Ecto neural progenitor cell (in vitro differentiated cells): ENCODE data around the gene CYGB.
"Not testable (repeated sequence)": the region's sequence is repeated elsewhere in the genome, so short reads cannot be mapped to it uniquely, and the experiment has no call there.

Source experiments
- DNase-seq: peaks from one replicate; pipeline ENCODE4 v3.0.0-alpha.2; 2018; ENCODE audit warnings: low spot score

Gene CYGB

GRCh38 chr17:76524598-76525512 is 12.7 kb downstream of the CYGB start:
- DNase-seq = no peak

GRCh38 chr17:76523084-76524037 is 14.1 kb downstream of the CYGB start:
- peak; percentile 94 for DNase-seq

- not testable (repeated sequence) for DNase-seq
Measured at GRCh38 chr17:76521683-76522082, 15.8 kb downstream of the CYGB start.

DNA sequence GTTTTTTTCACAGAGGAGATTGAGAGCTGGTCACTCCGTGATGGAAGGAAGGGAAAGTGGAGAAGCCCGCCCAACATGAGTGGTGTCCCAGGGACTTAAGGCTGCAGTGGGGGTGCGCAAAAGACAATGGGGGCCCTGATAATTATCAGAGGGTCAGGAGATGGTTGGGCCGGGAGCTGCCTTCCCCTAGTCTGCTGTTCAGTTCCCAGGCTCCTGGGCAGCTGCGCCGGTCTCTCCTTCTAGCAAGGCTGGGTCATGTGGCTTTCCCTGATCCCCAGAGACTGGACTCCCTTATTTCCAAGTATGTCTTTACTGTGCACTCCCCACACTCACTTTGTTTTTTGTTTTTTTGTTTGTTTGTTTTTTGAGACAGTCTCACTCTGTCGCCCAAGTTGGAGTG is 16.2 kb downstream of the CYGB start:
- DNase-seq = no peak

GRCh38 chr17:76519048-76519966 is 18.2 kb downstream of the CYGB start:
- DNase-seq = no peak

DNA sequence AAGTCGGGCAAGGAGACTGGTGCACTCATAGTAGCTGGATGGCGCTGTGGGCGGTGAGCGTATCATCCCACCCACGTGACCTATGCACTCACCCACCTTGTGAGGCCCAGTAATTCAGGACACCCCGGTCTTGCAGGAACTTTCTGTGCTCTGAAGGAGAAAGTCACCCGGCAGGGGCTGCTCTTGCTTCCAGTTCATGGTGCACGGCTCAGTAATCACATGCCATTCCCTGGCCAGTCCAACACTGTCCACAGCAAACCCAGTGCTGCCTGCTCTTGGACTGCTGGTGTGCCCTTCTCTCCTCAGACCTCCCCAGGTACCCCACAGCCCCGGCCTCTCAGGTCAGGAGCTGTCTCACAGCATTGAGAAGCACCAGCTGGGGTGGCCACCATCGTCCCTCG is 19.9 kb downstream of the CYGB start:
- DNase-seq = no peak

DNA sequence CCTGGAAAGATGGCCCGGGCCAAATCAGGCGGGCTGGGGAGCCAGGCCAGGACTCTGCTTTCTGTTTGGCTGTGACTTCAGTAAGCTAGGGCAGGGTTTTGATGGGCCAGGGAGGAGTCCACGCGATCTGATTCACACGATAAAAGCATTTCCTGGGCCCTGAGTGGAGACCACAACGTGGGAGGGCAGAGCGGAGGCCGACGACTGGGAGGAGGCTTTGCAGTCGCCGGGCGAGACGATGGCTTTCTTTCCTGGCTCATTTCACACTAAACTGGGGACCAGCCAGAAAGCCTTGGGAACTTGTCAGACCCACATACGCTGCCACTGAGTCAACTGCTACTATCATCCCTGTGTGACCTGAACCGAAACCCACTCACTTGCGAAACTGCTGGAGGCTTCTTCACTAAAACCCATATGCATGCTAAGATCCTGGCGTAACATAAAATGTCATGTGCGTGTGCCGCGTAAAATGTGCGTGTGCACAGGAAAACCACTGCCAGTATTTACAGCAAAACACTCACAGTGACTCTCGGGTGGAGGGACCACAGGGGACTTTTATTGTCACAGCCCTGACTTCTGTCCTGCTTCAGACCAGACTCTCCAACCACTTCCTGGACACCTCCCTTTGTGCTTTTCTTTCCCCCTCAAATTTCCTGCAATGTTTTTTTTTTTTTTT is 22.1 kb downstream of the CYGB start:
- DNase-seq = no peak

DNA sequence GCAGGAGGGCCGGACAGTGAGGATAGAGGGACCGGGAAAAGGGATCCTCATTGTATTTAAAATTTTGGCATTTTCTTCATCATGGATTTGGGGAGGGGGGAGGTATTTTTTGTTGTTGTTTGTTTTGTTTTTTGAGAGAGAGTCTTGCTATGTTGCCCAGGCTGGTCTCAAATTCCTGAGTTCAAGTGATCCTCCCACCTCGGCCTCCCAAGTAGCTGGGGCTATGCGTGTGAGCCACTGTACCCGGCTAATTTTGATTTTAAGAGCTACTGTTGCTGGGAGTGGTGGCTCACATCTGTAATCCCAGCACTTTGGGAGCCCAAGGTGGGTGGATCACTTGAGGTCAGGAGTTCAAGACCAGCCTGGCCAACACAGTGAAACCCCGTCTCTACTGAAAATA is 23.2 kb downstream of the CYGB start:
- not testable (repeated sequence) for DNase-seq

DNA sequence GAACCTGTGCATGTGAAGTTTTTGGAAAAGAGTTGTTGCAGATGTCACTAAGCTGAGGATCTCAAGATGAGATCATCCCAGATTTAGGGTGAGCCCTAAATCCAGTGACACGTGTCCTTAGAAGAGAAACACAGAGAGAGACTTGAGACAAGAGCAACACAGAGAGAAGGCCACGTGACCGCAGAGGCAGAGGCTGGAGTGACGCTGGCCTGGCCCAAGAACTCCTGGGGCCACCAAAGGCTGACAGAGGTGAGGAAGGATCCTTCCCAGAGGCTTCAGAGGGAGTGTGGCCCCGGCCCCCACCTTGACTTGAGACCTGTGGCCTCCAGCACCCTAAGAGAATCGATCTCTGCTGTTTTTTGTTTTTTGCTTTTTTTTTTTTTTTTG is 24.2 kb downstream of the CYGB start:
- DNase-seq = no peak

DNA sequence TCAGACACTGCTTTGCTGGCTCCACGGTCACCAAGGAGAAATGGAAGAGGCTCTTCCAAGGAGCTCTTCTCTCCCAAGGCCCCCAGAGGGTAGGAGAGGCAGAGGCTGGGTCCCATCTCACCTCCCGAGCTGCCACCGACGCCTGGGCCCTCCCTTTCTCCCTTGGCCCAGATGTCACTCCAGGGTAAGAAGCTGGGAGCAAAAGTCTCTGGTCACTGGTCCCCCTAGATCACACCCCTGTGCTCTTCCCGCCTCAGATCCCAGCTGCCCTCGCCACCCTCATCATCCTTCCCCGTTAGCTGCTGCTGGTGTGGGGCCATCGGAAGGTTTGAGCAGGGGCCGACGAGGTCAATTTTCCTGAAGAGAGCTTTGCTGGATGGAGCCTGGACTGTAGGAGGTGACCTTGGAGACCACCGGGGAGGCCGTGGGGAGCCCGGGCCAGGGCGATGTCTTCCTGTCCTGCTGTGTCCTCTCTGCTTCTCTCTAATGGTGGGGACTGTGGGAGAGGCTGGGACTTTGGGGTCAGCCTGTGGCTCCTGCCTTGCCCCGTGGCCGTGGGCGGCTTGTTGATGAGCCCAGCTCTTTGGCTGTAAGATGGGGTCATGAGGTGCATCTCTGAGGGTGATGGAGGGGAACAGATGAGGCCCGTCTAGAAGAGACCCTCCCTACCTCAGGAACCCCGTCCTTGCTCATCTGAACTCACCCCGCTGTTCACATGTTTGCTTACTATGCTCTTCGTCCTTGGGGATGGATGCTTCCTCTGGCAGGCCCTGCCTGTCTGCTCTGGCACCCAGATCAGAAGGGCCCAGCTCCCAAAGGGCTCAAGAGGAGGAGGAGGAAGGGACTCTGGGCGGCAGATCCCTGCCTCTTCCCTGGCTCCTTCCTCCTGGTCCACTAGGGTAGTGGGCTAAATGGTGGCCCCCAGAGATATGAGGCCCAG is 24.9 kb downstream of the CYGB start:
- no peak for DNase-seq

GRCh38 chr17:76511668-76512365 is 25.7 kb downstream of the CYGB start:
- no peak for DNase-seq

DNA sequence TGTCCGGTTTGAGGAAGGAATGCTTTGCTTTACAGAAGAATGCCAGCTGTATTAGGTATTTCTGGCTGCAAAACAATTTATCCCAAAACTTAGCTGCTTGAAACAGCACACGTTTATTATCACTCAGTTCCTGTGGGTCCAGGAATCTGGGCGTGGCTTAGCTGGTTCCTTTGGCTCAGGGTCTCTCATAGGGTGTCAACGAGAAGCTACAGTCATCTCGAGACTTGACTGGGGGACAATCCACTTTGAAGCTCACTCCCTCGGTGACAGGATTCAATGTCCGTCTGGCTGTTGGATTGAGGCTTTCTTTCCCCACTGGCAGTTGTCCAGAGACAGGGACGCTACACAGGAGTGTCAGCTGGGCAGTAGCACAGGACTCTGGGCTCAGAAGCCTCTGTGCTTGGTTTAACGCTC is 26.7 kb downstream of the CYGB start:
- no peak for DNase-seq

- DNase-seq = not testable (repeated sequence)
Measured at GRCh38 chr17:76508472-76509063, 28.9 kb downstream of the CYGB start.

- peak; percentile 94 for DNase-seq
Measured at GRCh38 chr17:76506408-76507345, 30.8 kb downstream of the CYGB start.

DNA sequence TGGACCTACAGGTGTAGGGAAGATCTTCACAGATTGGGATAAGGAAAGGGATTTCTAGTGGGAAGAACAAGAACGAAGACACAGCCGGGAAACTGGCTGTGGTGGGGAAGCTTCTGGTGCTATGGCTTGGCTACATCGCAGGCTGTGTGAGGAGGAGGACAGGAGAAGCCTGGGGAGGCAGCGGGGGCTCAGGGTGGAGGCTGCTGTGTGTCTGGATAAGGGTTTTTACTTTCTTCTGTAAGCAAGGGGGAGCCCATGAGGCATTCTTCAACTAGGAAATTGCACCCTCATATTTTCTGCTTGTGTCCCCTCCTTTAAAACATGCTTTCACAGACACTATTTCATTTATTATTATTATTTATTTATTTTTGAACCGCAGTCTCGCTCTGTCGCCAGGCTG is 33.4 kb downstream of the CYGB start:
- no peak for DNase-seq

DNA sequence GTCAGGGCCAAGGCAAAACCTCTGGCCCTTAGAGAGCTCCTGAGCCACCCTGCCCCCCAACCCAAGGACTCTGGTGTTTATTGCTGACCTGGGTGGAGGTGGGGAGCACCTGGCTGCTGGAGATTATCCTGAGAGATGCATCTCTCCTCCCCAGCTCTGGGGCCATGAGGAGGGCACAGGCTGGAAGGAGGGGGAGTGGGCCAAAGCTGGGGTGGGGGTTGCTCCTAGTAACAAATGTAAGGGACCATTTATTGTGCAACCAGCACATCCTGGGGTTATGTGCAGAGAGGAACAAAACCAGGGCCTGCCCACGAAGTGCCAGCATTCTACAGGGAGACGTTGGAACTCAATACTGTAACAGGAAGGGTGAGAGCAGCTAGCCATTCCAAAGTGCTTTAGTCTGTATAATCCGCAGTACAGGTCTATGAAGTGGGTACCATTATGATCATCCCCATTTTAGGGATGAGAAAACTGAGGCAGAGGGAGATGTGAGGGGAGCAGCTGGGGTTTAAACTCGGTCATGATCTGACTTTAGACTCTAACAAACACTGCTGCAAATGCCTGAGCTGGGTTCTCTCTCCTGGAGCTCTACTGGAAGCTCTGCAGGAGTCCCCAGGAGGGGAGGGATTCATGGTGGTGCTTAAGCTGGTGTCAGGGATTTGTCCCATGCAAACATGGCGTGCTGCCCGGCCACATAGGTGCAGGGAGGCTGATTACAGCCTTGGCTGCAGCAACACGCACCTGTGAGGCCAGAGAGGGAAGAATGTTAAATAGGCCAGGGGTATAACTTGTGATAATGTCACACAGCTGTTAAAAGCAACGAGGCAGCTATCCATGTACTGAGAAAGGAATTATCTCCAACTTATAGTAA is 34.9 kb downstream of the CYGB start:
- DNase-seq = no peak

DNA sequence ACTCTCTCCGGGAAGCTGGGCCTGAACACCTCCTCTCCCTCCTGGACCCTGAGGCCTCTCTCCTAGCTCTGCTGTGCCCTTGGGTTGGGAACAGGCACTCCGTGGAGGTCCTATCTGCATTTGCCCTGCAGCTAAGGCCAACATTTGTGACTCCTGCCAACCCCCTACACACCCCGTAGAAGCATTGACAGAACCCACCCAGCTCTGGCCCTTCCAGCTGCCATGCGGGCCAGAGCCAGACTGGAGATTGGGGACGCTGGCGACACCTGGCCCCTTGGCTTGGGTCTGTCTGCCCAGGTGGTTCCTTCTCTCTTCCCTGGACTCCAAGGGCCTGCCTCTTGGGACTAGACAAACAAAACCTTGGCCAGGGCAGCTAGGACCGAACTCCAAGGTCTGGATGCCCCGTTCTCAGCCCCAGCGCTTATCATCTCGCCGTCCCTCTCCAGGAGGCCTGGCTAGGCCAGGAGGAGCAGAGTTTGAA is 35.6 kb downstream of the CYGB start:
- DNase-seq = no peak
